GM18951 (cell line): ENCODE measurements around the gene PBRM1.

Experiments
- POLR2A ChIP-seq: IDR thresholded peaks from 4 replicates; pipeline ENCODE4 v1.6.1; 2011; ENCODE audit warnings: mild to moderate bottlenecking; ENCODE audit not compliant: insufficient read length, insufficient read depth; ENCODE audit errors: extremely low read depth
- in situ Hi-C: fragments of 300-500 bp; cut with MboI; formaldehyde crosslinking; loops from one replicate; pipeline ENCODE4 v1.12.0; 2022; ENCODE audit warnings: low sequenced_read_pairs, mixed read lengths, inconsistent platforms; ENCODE audit not compliant: unreplicated experiment

Gene PBRM1

GRCh38 chr3:52670621-52671521, 14.8 kb downstream of the PBRM1 start:
- in situ Hi-C loops: no loop called here

GRCh38 chr3:52663098-52663497, 22.6 kb downstream of the PBRM1 start:
- TF ChIP-seq POLR2A: no peak
- in situ Hi-C loops: no loop called here

More at GRCh38 chr3:52670621-52671521, 14.8 kb downstream of the PBRM1 start:
- TF ChIP-seq POLR2A: no peak

- in situ Hi-C loops: no loop called here
- TF ChIP-seq POLR2A: no peak
These were observed 25.7 kb downstream of the PBRM1 start for GRCh38 chr3:52660046-52660445.

- in situ Hi-C loops: no loop called here
These were observed 29.8 kb downstream of the PBRM1 start for GRCh38 chr3:52655895-52656294.

GRCh38 chr3:52651592-52651991, 34.1 kb downstream of the PBRM1 start:
- in situ Hi-C loops: no loop called here
- no peak for TF ChIP-seq POLR2A

More at GRCh38 chr3:52655895-52656294, 29.8 kb downstream of the PBRM1 start:
- TF ChIP-seq POLR2A: no peak

GRCh38 chr3:52650439-52650838, 35.3 kb downstream of the PBRM1 start:
- TF ChIP-seq POLR2A: no peak
- in situ Hi-C loops: no loop called here

GRCh38 chr3:52649461-52650210, 36.1 kb downstream of the PBRM1 start:
- no peak for TF ChIP-seq POLR2A
- in situ Hi-C loops: no loop called here

GRCh38 chr3:52645549-52645948, 40.2 kb downstream of the PBRM1 start:
- TF ChIP-seq POLR2A: no peak
- in situ Hi-C loops: no loop called here

GRCh38 chr3:52636673-52637072, 49.0 kb downstream of the PBRM1 start:
- in situ Hi-C loops: no loop called here
- no peak for TF ChIP-seq POLR2A

- TF ChIP-seq POLR2A: no peak
- in situ Hi-C loops: no loop called here
These were observed 51.9 kb downstream of the PBRM1 start for GRCh38 chr3:52633786-52634185.

GRCh38 chr3:52625041-52625440, 60.7 kb downstream of the PBRM1 start:
- TF ChIP-seq POLR2A: no peak
- in situ Hi-C loops: no loop called here

GRCh38 chr3:52623234-52623792, 62.4 kb downstream of the PBRM1 start:
- in situ Hi-C loops: no loop called here
- TF ChIP-seq POLR2A: no peak

GRCh38 chr3:52620580-52620979, 65.1 kb downstream of the PBRM1 start:
- in situ Hi-C loops: no loop called here
- TF ChIP-seq POLR2A: no peak
